ENCODE data around the gene TNRC6B. TPM values are rescaled to one million over a fixed set of nuclear protein-coding genes. Genes with fewer than 3 reads are reported as not detected.
"Not testable (repeated sequence)": the region's sequence is repeated elsewhere in the genome, so short reads cannot be mapped to it uniquely, and the experiment has no call there.

Gene TNRC6B
- polyA plus RNA-seq (ENCODE audit: insufficient read length in 3 of 3): 10 to 100 TPM; 11.9 to 14.6 (median 13.0) TPM

GRCh38 chr22:40177738-40178416 is at the start of gene TNRC6B:
TNRC6B (plus strand) TSS chr22:40177925; CDS start chr22:40178136, 211 bp downstream.
- DNase-seq (ENCODE audit: low read depth in 3 of 3, low spot score in 2 of 3): peak; percentile 87 to 94 (median 88)

DNA sequence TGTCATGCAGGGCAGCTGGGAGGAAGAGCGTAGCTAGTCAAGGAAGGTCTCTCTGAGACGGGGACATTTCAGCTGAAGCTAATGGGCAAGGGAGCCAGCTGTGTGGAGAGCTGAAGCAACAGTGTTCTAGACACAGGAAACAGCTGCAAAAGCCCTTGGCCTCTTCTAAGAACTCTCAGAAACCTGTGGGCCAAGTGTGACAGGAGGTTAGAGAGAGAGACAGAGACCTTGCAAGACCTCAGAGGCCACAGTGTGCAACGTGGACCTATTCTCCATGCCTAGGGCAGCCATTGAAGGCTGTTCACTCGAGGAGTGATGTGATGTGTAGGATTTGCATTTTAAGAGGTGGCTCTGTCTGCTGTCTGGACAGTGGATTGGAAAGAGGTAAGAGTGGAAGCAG is 48.7 kb upstream of the TNRC6B start:
- DNase-seq (ENCODE audit: low read depth in 3 of 3, low spot score in 2 of 3): no peak

DNA sequence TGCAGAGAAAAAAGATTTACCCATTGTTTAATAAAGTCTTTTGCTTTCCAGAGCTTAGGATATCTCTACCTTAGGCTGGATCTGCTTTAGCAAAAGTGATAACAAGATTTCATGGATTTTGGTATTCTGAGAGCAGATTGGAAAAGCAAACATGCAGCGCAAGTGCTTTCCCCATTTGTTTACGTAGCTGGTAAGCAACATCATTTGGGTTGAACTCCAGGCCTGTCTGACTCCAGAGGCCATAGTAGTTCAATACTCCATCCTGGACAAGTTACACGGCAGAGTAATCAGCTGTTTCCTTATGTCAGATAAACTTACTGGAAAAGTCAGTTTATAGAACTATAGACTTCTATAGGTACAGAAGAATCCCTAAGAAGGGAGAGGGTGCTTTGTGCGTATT is 40.6 kb upstream of the TNRC6B start:
- no peak for DNase-seq (ENCODE audit: low read depth in 3 of 3, low spot score in 2 of 3)

- no peak for DNase-seq (ENCODE audit: low read depth in 3 of 3, low spot score in 2 of 3)
Observed at GRCh38 chr22:40138866-40139265, 38.9 kb upstream of the TNRC6B start.

DNA sequence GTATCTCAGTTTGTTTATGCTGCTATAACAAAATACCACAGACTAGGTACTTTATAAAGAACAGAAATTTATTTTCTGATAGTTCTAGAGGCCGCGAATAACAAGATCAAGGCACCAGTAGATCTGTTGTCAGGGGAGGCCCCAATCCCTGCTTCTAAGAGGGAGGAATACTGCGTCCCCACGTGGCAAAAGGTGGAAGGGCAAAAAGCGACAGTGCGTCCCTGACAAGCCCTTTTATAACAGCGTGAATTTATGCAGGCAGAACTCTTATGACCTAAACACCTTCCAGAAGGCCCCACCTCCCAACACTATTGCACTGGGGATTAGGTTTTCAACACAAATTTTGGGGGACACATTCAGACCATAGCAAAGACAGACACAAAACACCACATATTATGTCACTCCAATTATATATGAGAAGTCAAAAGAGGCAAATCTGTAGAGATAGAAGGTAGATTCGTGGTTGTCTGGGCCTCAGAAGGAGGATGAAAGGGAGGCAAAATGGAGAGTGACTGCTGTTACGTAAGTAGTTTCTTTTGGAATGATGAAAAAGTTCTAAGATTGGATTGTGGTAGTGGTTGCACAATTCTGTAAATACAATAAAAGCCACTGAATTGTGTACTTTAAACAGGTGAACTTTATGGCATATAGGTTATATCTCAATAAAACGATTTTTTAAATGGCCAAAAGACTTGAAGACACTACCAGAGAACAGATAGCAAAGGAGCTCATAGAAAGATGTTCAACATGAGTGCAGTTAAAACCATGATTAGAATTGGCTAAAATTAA is 30.1 kb upstream of the TNRC6B start:
- DNase-seq (ENCODE audit: low read depth in 3 of 3, low spot score in 2 of 3): no peak

DNA sequence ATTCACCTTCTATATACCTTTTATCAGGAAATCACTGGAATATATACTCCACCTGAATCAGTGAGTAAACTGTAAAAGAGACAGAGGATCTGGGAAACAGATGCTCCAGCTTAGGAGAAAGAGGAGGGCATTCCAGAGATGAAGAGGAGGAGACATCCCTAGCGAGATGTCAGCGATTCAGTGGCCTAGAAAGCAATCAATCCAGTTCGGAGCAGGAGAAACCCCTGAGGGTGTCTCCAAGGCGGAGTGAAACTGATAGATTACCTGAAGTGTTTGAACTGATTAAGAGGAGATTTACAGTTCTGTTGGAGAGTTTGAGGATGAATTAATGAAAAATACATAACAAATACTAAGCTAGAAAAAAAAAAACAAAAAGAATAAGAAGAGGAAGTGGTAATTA is 24.5 kb upstream of the TNRC6B start:
- DNase-seq (ENCODE audit: low read depth in 3 of 3, low spot score in 2 of 3): no peak

DNA sequence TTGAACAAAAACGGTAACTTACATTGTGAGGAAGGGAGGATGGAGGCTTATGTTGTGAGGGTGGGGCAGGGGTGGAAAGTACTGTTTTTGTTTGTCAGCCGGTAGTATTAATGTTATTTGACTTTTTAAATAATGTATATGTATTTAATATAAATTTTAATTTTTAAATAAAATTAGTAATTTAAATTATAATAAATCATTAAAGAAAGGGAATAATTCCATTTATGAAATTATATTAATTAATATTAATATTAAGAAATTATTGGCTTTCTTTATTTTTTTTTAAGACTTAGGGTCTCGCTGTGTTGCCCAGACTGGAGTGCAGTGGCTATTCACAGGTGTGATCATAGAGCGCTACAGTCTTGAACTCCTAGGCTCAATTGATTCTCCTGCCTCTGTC is 24.0 kb upstream of the TNRC6B start:
- DNase-seq (ENCODE audit: low read depth in 3 of 3, low spot score in 2 of 3): no peak

DNA sequence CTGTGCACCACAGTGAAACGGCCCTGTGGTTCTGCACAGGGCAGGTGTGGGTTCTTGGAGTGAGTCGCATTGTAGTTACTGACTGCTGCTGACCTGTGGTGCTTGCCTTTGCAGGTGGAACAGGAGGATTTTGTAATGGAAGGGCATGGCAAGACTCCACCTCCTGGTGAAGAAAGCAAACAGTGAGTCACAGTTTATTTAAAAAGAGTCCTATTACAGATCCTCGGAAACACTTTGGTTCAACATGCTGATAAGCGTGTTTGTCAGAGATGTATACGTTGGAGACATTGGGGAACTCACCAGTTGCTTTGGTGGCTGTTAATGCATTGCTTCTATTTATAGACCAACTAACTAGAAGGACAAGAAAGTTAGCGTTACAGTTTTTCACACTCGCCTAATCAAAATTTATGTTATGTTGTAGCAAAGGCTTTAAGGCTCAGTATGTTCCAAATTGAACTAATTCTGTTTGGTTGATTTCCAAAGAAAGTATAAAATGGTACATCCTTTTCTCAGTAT is 21.7 kb upstream of the TNRC6B start:
- DNase-seq (ENCODE audit: low read depth in 3 of 3, low spot score in 2 of 3): no peak

GRCh38 chr22:40156682-40157081 is 21.0 kb upstream of the TNRC6B start:
- not testable (repeated sequence) for DNase-seq (ENCODE audit: low read depth in 3 of 3, low spot score in 2 of 3)

DNA sequence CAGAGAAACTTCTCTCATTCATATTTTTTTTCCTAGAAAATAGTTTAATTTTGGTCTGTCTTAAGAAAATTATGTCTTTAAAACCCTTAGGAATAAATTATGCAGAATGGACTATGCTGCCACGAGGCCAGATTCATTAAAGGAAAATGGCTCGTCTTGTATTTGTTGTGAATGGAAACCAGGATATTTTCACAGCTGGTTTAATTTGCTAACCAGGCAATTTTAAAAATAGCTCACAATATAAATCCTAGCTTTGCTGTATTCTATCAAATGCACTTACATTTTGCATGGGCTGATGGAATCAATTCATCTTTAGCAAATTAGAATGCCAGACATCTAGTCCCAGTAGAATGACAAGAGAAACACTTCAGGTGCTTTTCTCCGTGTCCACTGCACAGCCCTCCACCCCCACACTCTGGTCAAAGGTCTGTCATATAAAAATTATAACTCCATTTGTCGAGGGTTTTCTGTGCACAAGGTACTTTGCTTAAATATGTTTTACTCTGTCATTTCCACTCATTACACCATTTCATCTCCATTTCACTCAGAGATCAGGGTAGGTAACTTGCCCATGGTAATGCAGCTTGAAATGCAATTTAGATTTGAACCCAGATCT is 20.3 kb upstream of the TNRC6B start:
- no peak for DNase-seq (ENCODE audit: low read depth in 3 of 3, low spot score in 2 of 3)

DNA sequence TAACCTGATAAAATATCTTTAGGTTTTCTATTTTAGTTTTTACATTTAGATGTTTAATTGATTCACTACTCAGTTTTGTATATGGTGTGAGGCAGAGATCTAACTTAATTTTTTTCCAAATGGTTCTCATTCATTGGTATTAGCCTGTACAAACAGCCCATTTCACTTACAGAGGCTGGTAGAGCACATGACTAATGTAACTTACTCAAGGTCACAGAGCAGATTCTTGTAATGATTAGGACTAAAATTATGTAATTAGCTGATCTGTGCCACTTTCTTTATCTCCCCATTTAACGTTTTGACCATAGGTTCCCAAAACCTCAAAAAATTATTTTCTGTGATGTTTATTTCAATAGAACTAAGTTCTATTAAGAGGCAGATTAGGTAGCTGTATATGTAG is 16.5 kb upstream of the TNRC6B start:
- no peak for DNase-seq (ENCODE audit: low read depth in 3 of 3, low spot score in 2 of 3)

DNA sequence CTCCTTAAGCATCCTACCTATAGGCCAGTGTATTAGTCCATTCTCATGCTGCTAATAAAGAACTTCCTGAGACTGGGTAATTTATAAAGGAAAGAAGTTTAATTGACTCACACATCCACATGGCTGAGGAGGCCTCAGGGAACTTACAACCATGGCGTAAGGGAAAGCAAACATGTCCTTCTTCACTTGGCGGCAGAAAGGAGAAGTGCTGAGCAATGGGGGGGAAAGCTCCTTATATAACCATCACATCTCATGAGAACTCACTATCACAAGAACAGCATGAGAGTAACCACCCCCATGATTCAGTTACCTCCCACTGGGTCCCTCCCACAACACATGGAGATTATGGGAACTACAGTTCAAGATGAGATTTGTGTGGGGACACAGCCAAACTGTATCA is 12.2 kb upstream of the TNRC6B start:
- DNase-seq (ENCODE audit: low read depth in 3 of 3, low spot score in 2 of 3): not testable (repeated sequence)

DNA sequence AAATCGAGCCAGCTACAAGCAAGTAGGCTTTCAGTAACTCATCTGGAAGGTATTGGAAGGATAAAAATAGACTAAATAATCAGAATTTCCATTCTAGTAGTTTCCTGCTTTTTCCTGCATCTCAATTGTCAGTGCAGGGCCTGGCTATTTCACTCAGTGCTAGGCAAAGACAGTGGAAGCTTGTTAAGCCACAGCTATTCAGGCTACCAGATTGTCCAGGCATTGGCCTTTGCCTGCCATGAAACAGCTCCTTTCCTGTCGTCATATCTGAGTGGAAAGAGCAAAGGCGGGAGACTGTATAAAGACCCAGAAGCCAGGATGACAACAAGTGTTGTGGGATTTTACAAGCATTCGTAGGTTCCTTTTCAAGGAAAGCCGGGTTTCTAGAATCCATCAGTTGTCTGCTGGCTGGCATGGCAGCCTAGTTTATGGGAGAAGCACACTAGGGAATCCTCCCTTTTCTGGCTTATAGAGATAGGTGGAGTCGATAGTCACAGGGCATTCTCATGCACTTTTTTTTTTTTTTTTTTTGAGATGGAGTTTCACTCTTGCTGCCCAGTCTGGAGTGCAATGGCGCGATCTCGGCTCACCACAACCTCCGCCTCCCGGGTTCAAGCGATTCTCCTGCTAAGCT is 2.0 kb upstream of the TNRC6B start:
- no peak for DNase-seq (ENCODE audit: low read depth in 3 of 3, low spot score in 2 of 3)

DNA sequence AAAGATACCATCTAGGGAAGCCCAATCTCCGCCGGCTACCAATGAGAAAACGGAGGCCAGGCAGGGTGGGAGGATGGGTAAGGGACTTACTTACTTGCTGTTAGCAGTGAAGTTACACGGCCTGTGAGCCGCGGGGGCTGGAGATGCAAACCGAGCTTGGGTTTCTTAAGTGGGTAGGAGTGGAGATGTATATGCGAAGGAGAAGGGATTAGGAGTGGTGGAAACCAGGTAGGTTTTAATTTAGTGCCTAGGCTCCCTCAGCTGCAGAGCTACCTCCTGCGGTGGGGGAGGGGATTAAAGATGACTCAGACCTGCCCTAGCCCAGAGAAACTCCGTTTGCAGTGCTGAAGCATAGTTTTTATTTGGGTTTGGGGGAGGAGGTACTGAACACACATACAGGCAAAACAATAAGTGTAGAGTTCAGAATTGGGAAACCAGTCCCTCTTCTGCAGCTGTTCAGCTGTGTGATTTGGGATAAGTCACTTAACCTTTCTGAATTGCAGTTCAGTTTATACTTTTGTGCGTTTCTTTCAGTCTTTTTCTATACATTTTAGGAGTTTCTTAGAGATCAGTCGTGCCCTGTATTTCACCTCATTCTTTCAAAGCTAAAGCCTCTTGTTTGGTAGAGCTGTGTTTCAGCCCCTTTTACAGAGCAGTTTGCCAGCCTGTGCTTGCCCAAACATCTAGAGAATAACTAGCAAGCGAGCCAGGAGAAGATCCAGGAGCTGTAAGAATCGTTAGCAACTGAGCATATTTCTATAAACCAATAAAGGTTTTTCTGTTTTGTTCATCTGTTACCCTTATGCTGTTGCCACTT is 596 bp upstream of the TNRC6B start:
- DNase-seq (ENCODE audit: low read depth in 3 of 3, low spot score in 2 of 3): no peak

- peak in 2 of 3 donors; percentile 57 to 60 for DNase-seq (ENCODE audit: low read depth in 3 of 3, low spot score in 2 of 3)
Observed at GRCh38 chr22:40178417-40179409, 988 bp downstream of the TNRC6B start.

GRCh38 chr22:40179526-40179925 is 1.8 kb downstream of the TNRC6B start:
- no peak for DNase-seq (ENCODE audit: low read depth in 3 of 3, low spot score in 2 of 3)

DNA sequence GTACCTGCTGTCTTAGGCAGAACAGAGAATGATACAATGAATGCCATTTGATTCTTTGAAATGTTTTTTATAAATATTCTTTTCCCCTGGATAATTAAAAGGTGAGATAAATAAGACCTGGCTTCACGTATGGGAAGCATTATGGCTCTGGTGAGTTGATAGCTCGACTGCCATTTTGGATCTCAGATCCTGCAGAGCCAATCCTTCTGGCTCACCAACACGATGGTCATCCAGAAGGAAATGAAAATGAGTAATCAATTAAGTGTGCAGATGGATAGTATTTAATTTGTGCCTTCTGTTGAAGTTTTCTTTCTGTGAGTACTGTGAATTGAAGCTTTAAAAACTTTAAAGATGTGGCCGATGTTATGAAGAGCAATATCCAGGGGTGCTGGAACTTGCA is 2.7 kb downstream of the TNRC6B start:
- no peak for DNase-seq (ENCODE audit: low read depth in 3 of 3, low spot score in 2 of 3)

GRCh38 chr22:40181323-40181722 is 3.6 kb downstream of the TNRC6B start:
- DNase-seq (ENCODE audit: low read depth in 3 of 3, low spot score in 2 of 3): no peak

DNA sequence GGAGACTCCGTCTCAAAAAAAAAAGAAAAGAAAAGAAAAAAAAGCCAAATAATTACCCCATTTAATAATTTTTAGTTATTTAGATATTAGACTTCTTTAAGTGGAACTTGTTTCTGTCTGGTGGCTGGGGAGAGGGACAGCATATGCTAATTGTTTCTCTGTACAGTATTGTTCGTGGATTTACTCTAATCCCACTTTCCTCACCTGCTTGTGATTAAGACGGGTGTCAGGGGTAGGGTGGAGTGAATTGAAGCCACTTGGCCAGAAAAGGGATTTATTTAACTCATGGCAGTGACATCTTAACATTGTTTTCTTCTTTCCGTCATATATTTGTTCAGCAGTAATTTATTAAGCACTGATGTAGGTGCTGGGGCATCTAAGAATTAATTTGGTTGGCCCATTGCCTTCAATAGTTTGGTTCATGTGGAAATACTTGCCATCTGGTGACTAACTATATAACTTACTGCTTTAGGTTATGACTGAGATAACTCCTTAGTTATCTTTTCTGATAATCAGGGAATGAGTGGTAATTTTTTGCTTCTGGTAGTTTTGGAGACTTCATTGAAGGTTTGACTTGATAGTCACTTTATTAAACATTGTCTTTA is 4.6 kb downstream of the TNRC6B start:
- no peak for DNase-seq (ENCODE audit: low read depth in 3 of 3, low spot score in 2 of 3)
